IMR-90 (cell line): ENCODE data around the gene CAPZA2. TPM values are rescaled to one million over a fixed set of nuclear protein-coding genes. Genes with fewer than 3 reads are reported as not detected.

Experiments
- ATAC-seq: fragments of 200-7000 bp; cut with Tn5 transposase; 2 replicates; pipeline ENCODE4 v1.9.1; 2020; ENCODE audit warnings: low read depth, mild to moderate bottlenecking, moderate library complexity
- BruUV-seq: library from RNA; stranded (reverse); fragments of 400-500 nt; replicated peaks from 2 replicates; lab custom pipeline; 2021; lab: Mats Ljungman, UMichigan
- CTCF ChIA-PET: fragments of 300-600 bp; formaldehyde crosslinking; extraction: SDS; loops from one replicate; lab custom pipeline; 2021; ENCODE audit warnings: antibody characterized with exemption; lab: Yijun Ruan, JAX
- POLR2A ChIA-PET: fragments of 300-600 bp; sonication (Branson Sonifier 250); formaldehyde crosslinking; loops from one replicate; lab custom pipeline; 2022; ENCODE audit warnings: antibody characterized with exemption; ENCODE audit not compliant: unreplicated experiment; lab: Charles Lee
- DNase-seq: peaks from one replicate; pipeline ENCODE4 v3.0.0; 2013
- H2AFZ ChIP-seq: replicated peaks from 2 replicates; pipeline ENCODE3; 2013; ENCODE audit warnings: low read length, mild to moderate bottlenecking; ENCODE audit not compliant: poor library complexity
- H2AK5ac ChIP-seq: 2 replicates; pipeline ENCODE4 v1.6.1; 2013; ENCODE audit warnings: low read depth, low read length, inconsistent platforms
- H2AK9ac ChIP-seq: replicated peaks from 2 replicates; pipeline ENCODE3; 2013; ENCODE audit warnings: mild to moderate bottlenecking, low read depth, low read length, moderate library complexity; ENCODE audit not compliant: poor library complexity
- H2BK120ac ChIP-seq: 2 replicates; pipeline ENCODE4 v1.6.1; 2013; ENCODE audit warnings: low read depth, low read length, inconsistent platforms
- H2BK15ac ChIP-seq: 3 replicates; pipeline ENCODE4 v1.6.1; 2013; ENCODE audit warnings: low read depth, low read length, inconsistent platforms
- H2BK20ac ChIP-seq: 2 replicates; pipeline ENCODE4 v1.6.1; 2013; ENCODE audit warnings: low read depth, mild to moderate bottlenecking, inconsistent platforms, low read length, moderate library complexity
- H2BK5ac ChIP-seq: 2 replicates; pipeline ENCODE4 v1.6.1; 2013; ENCODE audit warnings: mild to moderate bottlenecking, low read depth, low read length, inconsistent platforms; ENCODE audit not compliant: poor library complexity, severe bottlenecking
- H3K14ac ChIP-seq: replicated peaks from 2 replicates; pipeline ENCODE4 v1.6.1; 2013; ENCODE audit warnings: low read depth, low read length, inconsistent platforms
- H3K18ac ChIP-seq: 2 replicates; pipeline ENCODE4 v1.6.1; 2013; ENCODE audit warnings: low read depth, low read length, control low read depth
- H3K23ac ChIP-seq: 2 replicates; pipeline ENCODE4 v1.6.1; 2013; ENCODE audit warnings: low read depth, low read length, inconsistent platforms
- H3K27ac ChIP-seq: 2 replicates; pipeline ENCODE4 v1.5.1; 2013; ENCODE audit warnings: mild to moderate bottlenecking, control low read depth, low read length; ENCODE audit not compliant: insufficient read depth
- H3K27me3 ChIP-seq: 2 replicates; pipeline ENCODE4 v1.6.1; 2013; ENCODE audit warnings: low read length; ENCODE audit not compliant: control insufficient read depth, insufficient read depth
- H3K36me3 ChIP-seq: 2 replicates; pipeline ENCODE4 v1.6.1; 2013; ENCODE audit warnings: low read length, mixed read lengths; ENCODE audit not compliant: control insufficient read depth, insufficient read depth
- H3K4ac ChIP-seq: 2 replicates; pipeline ENCODE4 v1.6.1; 2013; ENCODE audit warnings: low read depth, low read length, inconsistent platforms
- H3K4me1 ChIP-seq: 2 replicates; pipeline ENCODE4 v1.6.1; 2013; ENCODE audit warnings: low read length, mixed read lengths; ENCODE audit not compliant: control insufficient read depth, insufficient read depth
- H3K4me2 ChIP-seq: 2 replicates; pipeline ENCODE4 v1.6.1; 2013; ENCODE audit warnings: low read depth, mild to moderate bottlenecking, control low read depth, low read length, moderate library complexity
- H3K4me3 ChIP-seq: 2 replicates; pipeline ENCODE4 v1.5.1; 2013; ENCODE audit warnings: low read depth, mild to moderate bottlenecking, control low read depth, low read length, moderate library complexity; ENCODE audit not compliant: insufficient read depth
- H3K56ac ChIP-seq: 2 replicates; pipeline ENCODE4 v1.6.1; 2013; ENCODE audit warnings: low read length, inconsistent platforms; ENCODE audit not compliant: insufficient read depth; ENCODE audit errors: extremely low read depth
- H3K79me1 ChIP-seq, 2 experiments: 2 replicates each; pipeline ENCODE4 v1.6.1; 2013; ENCODE audit warnings: low read length in 2 of 2, inconsistent platforms in 1 of 2, low read depth in 1 of 2
- H3K9ac ChIP-seq: 2 replicates; pipeline ENCODE4 v1.6.1; 2013; ENCODE audit warnings: low read depth, low read length, control low read depth
- H3K9me1 ChIP-seq: 2 replicates; pipeline ENCODE4 v1.6.1; 2013; ENCODE audit warnings: low read length, inconsistent platforms; ENCODE audit not compliant: insufficient read depth
- H3K9me3 ChIP-seq: 2 replicates; pipeline ENCODE4 v1.6.1; 2013; ENCODE audit warnings: low read length; ENCODE audit not compliant: control insufficient read depth, insufficient read depth
- H4K20me1 ChIP-seq: 2 replicates; pipeline ENCODE4 v1.6.1; 2013; ENCODE audit warnings: low read length, inconsistent platforms; ENCODE audit not compliant: insufficient read depth
- H4K5ac ChIP-seq: 2 replicates; pipeline ENCODE4 v1.6.1; 2013; ENCODE audit warnings: mild to moderate bottlenecking, low read depth, low read length, control low read depth
- H4K8ac ChIP-seq, 2 experiments: 2 replicates each; pipeline ENCODE4 v1.6.1; 2013; ENCODE audit warnings: low read depth in 2 of 2, low read length in 2 of 2, control low read depth in 1 of 2, inconsistent platforms in 1 of 2
- H4K91ac ChIP-seq: 2 replicates; pipeline ENCODE4 v1.6.1; 2013; ENCODE audit warnings: low read depth, low read length, inconsistent platforms; ENCODE audit not compliant: insufficient read depth
- BHLHE40 ChIP-seq: fragments of 150-350 bp; IDR thresholded peaks from 2 replicates; pipeline ENCODE4 v1.6.1; 2016; ENCODE audit warnings: mild to moderate bottlenecking, low read depth, low read length
- CEBPB ChIP-seq: IDR thresholded peaks from 2 replicates; pipeline ENCODE4 v1.6.1; 2012; ENCODE audit warnings: low read depth, low read length, improper control_type of control experiment
- CHD1 ChIP-seq: IDR thresholded peaks from 2 replicates; pipeline ENCODE4 v1.6.1; 2012; ENCODE audit warnings: low read depth, low read length, improper control_type of control experiment
- FOS ChIP-seq: fragments of 150-350 bp; IDR thresholded peaks from 2 replicates; pipeline ENCODE4 v1.6.1; 2016; ENCODE audit warnings: low read depth, low read length
- MAFK ChIP-seq: IDR thresholded peaks from 2 replicates; pipeline ENCODE4 v1.6.1; 2012; ENCODE audit warnings: low read depth, low read length, improper control_type of control experiment
- MAZ ChIP-seq: IDR thresholded peaks from 2 replicates; pipeline ENCODE4 v1.6.1; 2012; ENCODE audit warnings: low read depth, mild to moderate bottlenecking, low read length, improper control_type of control experiment, moderate library complexity, borderline replicate concordance
- MXI1 ChIP-seq: IDR thresholded peaks from 2 replicates; pipeline ENCODE4 v1.6.1; 2012; ENCODE audit warnings: low read depth, mild to moderate bottlenecking, low read length, moderate library complexity, borderline replicate concordance
- NFE2L2 ChIP-seq: fragments of 150-350 bp; IDR thresholded peaks from 2 replicates; pipeline ENCODE4 v1.6.1; 2016; ENCODE audit warnings: low read depth, mild to moderate bottlenecking, low read length
- POLR2A ChIP-seq: IDR thresholded peaks from 2 replicates; pipeline ENCODE4 v1.6.1; 2012; ENCODE audit warnings: mild to moderate bottlenecking, low read depth, low read length
- RCOR1 ChIP-seq: IDR thresholded peaks from 2 replicates; pipeline ENCODE4 v1.6.1; 2012; ENCODE audit warnings: mild to moderate bottlenecking, low read length, improper control_type of control experiment; ENCODE audit not compliant: insufficient replicate concordance
- RFX5 ChIP-seq: IDR thresholded peaks from 2 replicates; pipeline ENCODE4 v1.8.0; 2012; ENCODE audit warnings: low read depth, mild to moderate bottlenecking, low read length, moderate library complexity
- SMC3 ChIP-seq: fragments of 150-350 bp; IDR thresholded peaks from 2 replicates; pipeline ENCODE4 v1.6.1; 2016; ENCODE audit warnings: low read depth, mild to moderate bottlenecking, antibody characterized with exemption, low read length, moderate library complexity
- WGBS, 2 experiments: methylation state at CpG; one replicate each; pipeline versions ENCODE4 v1.1.5 to v1.1.7; 2013; ENCODE audit warnings: missing lambda C conversion rate in 2 of 2; ENCODE audit not compliant: insufficient read length in 1 of 2; ENCODE audit errors: extremely low coverage in 2 of 2; 5-methylcytosine and 5-hydroxymethylcytosine counted together
- dilution Hi-C: fragments of 300-500 bp; cut with HindIII; formaldehyde crosslinking; loops from one replicate; pipeline ENCODE4 v1.14.3; 2018; ENCODE audit warnings: low sequenced_read_pairs; ENCODE audit not compliant: unreplicated experiment
- in situ Hi-C: fragments of 300-500 bp; cut with MboI; formaldehyde crosslinking; loops from 3 replicates; pipeline ENCODE4 v1.14.3; 2019; ENCODE audit warnings: low sequenced_read_pairs, inconsistent platforms, mixed read lengths
- intact Hi-C: fragments of 100-400 bp; cut with micrococcal nuclease; formaldehyde crosslinking; loops from 2 replicates; pipeline ENCODE4 v1.10.0; 2022
- polyA plus RNA-seq, 3 experiments: library from polyadenylated mRNA; depleted of rRNA; stranded (reverse); fragments of >200 nt; gene quantifications; 2 replicates each; pipeline ENCODE4 v1.2.3, GENCODE V29; 2012; ENCODE audit warnings: low replicate concordance in 1 of 3
- total RNA-seq: library from RNA; depleted of rRNA; stranded (reverse); fragments of >200 nt; gene quantifications from 2 replicates; pipeline ENCODE4 v1.2.3, GENCODE V29; 2012
- TF ChIP-seq, protein P1 (sequence below): fragments of 150-350 bp; IDR thresholded peaks from 2 replicates; pipeline ENCODE4 v1.6.1; 2016; ENCODE audit warnings: low read depth, mild to moderate bottlenecking, low read length, moderate library complexity, borderline replicate concordance
- TF ChIP-seq, protein P2 (sequence below): conservative IDR thresholded peaks from 2 replicates; pipeline ENCODE4 v1.5.1; 2012; ENCODE audit warnings: mild to moderate bottlenecking, low read depth, low read length, improper control_type of control experiment

CAPZA2 gene
- total and polyA plus RNA-seq, 2 of the 4 experiments (the other 2 are of a cell fraction) = 66.6 to 133 TPM

DNA sequence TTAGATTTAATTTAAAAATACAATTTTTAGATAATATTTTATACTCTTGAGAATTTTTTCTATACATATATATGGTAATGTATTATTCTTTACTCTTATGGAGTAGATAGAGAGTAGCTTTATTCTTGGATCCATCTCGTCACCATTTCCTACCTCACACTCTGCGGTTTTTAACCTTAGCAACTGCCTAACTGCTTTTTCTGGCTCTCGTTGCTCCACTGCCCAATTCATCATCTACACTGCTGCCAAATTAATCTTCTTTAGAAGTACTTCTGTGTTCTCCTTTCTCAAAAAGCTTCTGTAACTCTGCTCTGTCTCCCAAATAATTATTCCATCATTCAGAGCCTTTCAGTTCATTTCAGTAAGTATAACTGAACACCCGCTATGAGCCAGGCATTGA lies 35.3 kb downstream of the CAPZA2 start:
- H3K4ac ChIP-seq = no peak overlapping the region
- no peak overlapping the region for H2BK120ac ChIP-seq
- H3K4me1 ChIP-seq = no peaks in the 10 kb centered on the region
- intact Hi-C loops = no loop called here
- H2AK9ac ChIP-seq = no peak overlapping the region
- no peak overlapping the region for H3K56ac ChIP-seq
- no peak for DNase-seq
- H2AK5ac ChIP-seq = no peak overlapping the region
- no peak overlapping the region for H2BK15ac ChIP-seq
- H3K36me3 ChIP-seq = peaks cover 5% of the 10 kb centered on the region; the same call in 1 of the 2 replicates
- no peak overlapping the region for H3K9ac ChIP-seq
- no peak overlapping the region for H3K4me2 ChIP-seq
- H3K18ac ChIP-seq = no peak overlapping the region
- no peak overlapping the region for H4K8ac ChIP-seq
- ChIA-PET CTCF (interaction anchor here (0.6 kb wide), 2 partner anchors 13 to 15 kb away, joined by 3 read pairs; no protein-coding TSS in a partner anchor), POLR2A (no interaction called here)
- no peak overlapping the region for H2AFZ ChIP-seq
- H4K91ac ChIP-seq = no peak overlapping the region
- no peak overlapping the region for H3K14ac ChIP-seq
- H3K4me3 ChIP-seq = no peak overlapping the region
- peaks cover 11 to 30% of the 10 kb centered on the region in 2 experiments for H3K79me1 ChIP-seq
- H3K9me3 ChIP-seq = no peaks in the 10 kb centered on the region
- TF ChIP-seq RFX5 (no peak), MXI1 (no peak), FOS (no peak), MAFK (no peak), CEBPB (no peak), RCOR1 (no peak), POLR2A (no peak), MAZ (no peak), NFE2L2 (no peak), CHD1 (no peak), SMC3 (no peak), BHLHE40 (no peak)
- TF ChIP-seq, protein P1, sequence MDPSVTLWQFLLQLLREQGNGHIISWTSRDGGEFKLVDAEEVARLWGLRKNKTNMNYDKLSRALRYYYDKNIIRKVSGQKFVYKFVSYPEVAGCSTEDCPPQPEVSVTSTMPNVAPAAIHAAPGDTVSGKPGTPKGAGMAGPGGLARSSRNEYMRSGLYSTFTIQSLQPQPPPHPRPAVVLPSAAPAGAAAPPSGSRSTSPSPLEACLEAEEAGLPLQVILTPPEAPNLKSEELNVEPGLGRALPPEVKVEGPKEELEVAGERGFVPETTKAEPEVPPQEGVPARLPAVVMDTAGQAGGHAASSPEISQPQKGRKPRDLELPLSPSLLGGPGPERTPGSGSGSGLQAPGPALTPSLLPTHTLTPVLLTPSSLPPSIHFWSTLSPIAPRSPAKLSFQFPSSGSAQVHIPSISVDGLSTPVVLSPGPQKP = no peak
- TF ChIP-seq, protein P2, sequence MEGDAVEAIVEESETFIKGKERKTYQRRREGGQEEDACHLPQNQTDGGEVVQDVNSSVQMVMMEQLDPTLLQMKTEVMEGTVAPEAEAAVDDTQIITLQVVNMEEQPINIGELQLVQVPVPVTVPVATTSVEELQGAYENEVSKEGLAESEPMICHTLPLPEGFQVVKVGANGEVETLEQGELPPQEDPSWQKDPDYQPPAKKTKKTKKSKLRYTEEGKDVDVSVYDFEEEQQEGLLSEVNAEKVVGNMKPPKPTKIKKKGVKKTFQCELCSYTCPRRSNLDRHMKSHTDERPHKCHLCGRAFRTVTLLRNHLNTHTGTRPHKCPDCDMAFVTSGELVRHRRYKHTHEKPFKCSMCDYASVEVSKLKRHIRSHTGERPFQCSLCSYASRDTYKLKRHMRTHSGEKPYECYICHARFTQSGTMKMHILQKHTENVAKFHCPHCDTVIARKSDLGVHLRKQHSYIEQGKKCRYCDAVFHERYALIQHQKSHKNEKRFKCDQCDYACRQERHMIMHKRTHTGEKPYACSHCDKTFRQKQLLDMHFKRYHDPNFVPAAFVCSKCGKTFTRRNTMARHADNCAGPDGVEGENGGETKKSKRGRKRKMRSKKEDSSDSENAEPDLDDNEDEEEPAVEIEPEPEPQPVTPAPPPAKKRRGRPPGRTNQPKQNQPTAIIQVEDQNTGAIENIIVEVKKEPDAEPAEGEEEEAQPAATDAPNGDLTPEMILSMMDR = no peak
- no peak overlapping the region for H2BK20ac ChIP-seq
- H3K27me3 ChIP-seq = no peaks in the 10 kb centered on the region
- no peak overlapping the region for H3K23ac ChIP-seq
- in situ Hi-C loops = no loop called here
- 0 out of 2 replicates have a peak, but pooled peaks cover 4% of the 10 kb centered on the region for H4K20me1 ChIP-seq
- H4K5ac ChIP-seq = no peak overlapping the region
- WGBS, 2 experiments = 100% methylated on average over 1 of the region's 4 CpGs; no CpG with 5 or more reads in 1 of the 2 experiments
- no TSS peak for BruUV-seq
- H3K27ac ChIP-seq = no peak overlapping the region
- H3K9me1 ChIP-seq = no peaks in the 10 kb centered on the region
- ATAC-seq = no peak
- no peak overlapping the region for H2BK5ac ChIP-seq
- dilution Hi-C loops = no loop called here
